Stimulated activated CD8-positive, alpha-beta memory T cell treated with anti-CD3 and anti-CD28 coated beads, Interleukin-2, amount 100 ng/mL, for 48 hours (primary cell): ENCODE measurements around the gene DACT2.
"Not testable (repeated sequence)": the region's sequence is repeated elsewhere in the genome, so short reads cannot be mapped to it uniquely, and the experiment has no call there.

Experiments used
- DNase-seq, 2 donors: peaks; one replicate each; pipeline ENCODE4 v3.0.0-alpha.2; 2020; ENCODE audit warnings: low read depth in 2 of 2

Gene DACT2

DNA sequence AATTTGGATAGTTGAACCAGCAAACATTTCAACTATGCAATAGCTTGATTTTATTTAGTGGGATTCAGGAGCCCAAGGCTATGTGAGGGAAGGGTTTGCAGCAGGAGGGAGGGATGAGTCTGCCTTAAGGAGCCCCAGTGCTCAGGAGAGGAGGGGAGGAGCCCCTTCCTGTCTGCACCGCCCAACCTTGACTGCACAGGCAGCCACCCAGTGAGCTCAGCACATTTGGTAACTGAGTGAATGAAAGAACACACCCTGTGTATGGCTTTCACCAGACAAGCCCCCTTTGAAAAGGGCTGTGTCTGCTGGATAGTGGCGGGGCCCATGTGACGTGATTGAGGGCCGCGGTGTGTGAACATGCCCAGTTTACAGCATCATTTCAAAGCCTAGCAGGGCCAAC is 17.0 kb downstream of the DACT2 start:
- DNase-seq = no peak

GRCh38 chr6:168301648-168302398 is 17.8 kb downstream of the DACT2 start:
- no peak for DNase-seq

GRCh38 chr6:168300975-168301647 is 18.5 kb downstream of the DACT2 start:
- no peak for DNase-seq

- DNase-seq = no peak
Measured at GRCh38 chr6:168299541-168300511, 19.8 kb downstream of the DACT2 start.

DNA sequence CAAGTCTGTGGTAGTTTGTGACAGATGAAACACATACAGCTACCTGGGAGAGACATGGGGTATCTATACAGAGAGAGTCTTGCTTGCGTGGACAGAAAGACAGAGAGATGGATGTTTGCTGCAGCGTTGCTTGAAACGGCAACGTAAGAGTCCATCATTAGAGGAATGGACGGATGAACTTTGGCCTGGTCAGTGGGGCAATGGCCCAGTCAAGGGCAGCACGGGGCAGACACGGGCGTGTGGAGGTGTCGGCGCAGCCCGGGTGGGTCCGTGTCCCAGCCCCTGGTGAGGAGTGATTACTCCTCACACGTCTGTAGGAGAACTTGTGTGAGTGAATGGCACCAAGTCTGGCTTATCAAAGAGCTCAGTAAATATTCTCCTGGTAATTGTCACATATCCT is 21.9 kb downstream of the DACT2 start:
- no peak for DNase-seq

- no peak for DNase-seq
Measured at GRCh38 chr6:168294901-168295300, 24.7 kb downstream of the DACT2 start.

- DNase-seq = no peak
Measured at GRCh38 chr6:168293636-168294530, 25.7 kb downstream of the DACT2 start.

GRCh38 chr6:168292826-168293225 is 26.8 kb downstream of the DACT2 start:
- no peak for DNase-seq

DNA sequence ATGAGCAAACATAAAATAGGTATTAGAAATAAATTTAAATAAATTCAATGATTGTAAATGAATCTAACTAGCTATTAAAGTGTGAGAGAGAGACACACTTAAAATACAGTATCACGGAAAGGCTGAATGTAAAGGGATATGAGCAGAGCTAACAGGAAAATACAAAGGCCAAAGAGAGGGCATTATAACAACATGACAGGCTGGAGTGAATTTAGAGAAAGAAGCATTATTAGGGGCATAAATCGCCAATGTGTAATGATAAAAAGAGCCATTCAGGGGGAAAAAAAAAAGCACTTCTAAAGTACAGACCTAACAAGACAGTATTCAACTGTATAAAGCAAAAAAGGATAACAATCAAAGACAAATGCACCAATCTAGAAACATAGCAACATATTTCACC is 28.1 kb downstream of the DACT2 start:
- no peak for DNase-seq

DNA sequence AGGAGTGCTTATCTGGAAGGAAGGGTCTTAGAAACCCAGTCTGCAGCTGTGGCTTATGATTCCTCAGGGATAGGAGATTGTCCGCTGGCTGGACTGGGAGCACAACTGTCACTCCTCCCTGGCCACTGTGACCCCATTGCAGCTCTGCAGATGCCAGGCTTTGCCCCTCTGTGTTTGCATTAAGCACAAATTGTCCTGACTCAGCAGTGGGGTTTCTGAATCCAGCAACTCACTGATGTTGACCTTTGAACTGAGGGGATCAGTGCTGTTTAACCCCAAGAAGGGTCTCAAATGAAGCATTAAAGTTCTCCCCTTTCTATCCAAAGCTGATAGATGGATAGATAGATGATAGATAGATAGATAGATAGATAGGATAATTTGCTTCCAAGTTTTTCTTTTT is 29.5 kb downstream of the DACT2 start:
- DNase-seq = no peak

DNA sequence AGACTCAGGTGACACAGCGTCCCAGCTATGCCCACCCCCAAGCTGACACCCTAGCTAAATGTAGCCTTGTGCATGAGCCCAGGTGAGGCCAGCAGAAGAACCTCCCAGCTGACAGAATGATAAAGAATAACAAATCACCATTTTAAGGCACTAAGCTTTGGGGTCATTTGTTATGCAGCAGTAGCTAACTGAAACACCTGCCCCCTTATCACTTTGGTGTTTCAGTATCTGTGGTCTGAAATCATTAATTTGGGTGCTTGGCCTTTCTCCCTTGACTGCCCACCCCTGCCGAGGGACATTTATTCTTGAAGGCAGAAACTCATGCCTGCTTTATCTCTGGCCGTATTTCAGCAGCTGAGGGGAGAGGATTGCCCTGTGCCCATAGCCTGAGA is 30.0 kb downstream of the DACT2 start:
- no peak for DNase-seq

- no peak for DNase-seq
Measured at GRCh38 chr6:168288781-168289570, 30.6 kb downstream of the DACT2 start.

GRCh38 chr6:168287460-168287859 is 32.1 kb downstream of the DACT2 start:
- DNase-seq = not testable (repeated sequence)

DNA sequence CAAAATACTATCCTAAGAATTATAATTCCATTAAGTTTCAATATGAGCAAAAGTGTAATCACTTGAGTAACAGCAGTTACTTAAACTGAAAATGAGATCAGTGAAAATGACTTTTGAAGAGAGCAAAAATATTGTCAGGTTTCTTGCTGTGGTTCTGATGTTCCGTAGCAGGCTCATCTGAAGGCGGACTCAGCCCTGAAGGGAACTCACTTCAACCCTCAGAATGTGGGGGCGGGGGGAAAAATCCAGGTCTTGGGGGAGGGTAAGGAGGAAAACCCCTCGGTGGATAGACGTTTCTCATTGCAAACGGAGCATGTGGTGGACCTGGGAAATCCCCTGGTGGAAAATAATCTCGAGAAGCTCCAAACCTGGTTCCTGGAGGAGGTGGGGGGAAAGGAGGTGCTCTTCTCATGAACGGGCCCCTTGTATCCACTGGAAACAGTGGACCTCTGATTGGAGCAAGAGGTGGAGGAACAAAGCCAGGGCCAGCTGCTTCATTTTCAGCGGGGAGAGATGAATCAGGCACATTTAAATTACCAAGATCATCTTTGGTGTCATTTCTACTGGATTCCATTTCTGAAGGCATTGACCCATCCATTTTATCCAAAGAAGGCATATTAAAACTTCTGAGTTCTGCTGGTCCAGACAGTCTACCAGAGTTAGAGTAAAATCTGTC is 32.7 kb downstream of the DACT2 start:
- DNase-seq = peak; percentile 12 to 20

GRCh38 chr6:168286116-168286515 is 33.5 kb downstream of the DACT2 start:
- DNase-seq = no peak

DNA sequence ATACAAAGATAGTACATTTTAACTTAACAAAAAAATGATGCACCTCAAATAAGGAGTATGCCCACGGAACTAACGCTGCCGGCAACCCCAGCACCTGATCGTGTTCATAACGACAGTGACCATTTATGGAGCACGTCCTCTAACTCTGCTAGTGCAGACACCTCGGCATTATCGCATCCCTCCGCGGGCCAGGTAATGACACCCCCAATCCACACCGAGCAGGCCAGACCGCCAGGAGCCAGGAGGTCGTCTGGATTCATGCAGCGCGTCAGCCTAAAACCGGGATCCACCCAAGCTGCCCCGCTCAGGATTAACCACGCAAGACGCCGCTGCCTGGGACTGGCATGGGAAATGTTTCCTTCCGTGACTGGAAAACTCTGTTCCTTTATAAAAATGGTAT is 34.1 kb downstream of the DACT2 start:
- DNase-seq = no peak

DNA sequence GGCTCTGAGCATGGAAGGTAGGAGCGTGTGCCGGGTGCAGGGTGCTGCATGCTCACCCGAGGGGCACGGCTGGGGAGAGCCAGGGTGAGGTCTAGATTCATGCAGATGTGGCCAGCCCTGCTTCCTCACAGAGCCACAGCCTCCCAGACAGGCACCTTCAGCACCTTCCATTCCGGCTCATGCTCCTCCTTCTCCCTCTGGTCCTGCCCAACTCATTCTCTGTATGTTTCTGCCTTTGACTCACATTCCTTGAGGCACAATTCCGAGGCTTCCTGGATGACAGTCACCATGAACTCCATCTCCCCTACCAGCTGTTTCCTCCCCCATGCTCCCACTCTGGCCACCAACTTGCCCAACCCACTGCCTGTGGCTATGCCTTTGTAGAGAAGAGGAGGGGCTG is 35.4 kb downstream of the DACT2 start:
- no peak for DNase-seq

- DNase-seq = no peak
Measured at GRCh38 chr6:168283686-168284025, 35.9 kb downstream of the DACT2 start.

- DNase-seq = no peak
Measured at GRCh38 chr6:168282985-168283685, 36.4 kb downstream of the DACT2 start.
